GM19328 (cell line): ENCODE results near the gene LBHD1.
"Not testable (repeated sequence)": the region's sequence is repeated elsewhere in the genome, so short reads cannot be mapped to it uniquely, and the experiment has no call there.

ENCODE experiments used
- ATAC-seq: cut with Tn5 transposase; IDR thresholded peaks from one replicate; pipeline ENCODE4 v1.9.1; 2021; ENCODE audit warnings: mild to moderate bottlenecking, moderate library complexity; ENCODE audit not compliant: unreplicated experiment

Gene LBHD1

GRCh38 chr11:62694455-62695167 lies 22.5 kb upstream of the LBHD1 start:
- no peak for ATAC-seq

GRCh38 chr11:62693624-62694023 lies 21.6 kb upstream of the LBHD1 start:
- ATAC-seq = not testable (repeated sequence)

- ATAC-seq = no peak
Observed at GRCh38 chr11:62689421-62690183, 17.5 kb upstream of the LBHD1 start, which contains the start of gene LRRN4CL. Gene LRRN4CL, minus strand, starts transcription at chr11:62689530. Its CDS starts 1,022 bp downstream, at chr11:62688508.

GRCh38 chr11:62688491-62688890 lies 16.4 kb upstream of the LBHD1 start:
- ATAC-seq = no peak

GRCh38 chr11:62687508-62688396 lies 15.7 kb upstream of the LBHD1 start:
- no peak for ATAC-seq

- ATAC-seq = no peak
Observed at GRCh38 chr11:62682518-62682917, 10.5 kb upstream of the LBHD1 start.

GRCh38 chr11:62680825-62681240 lies 8.8 kb upstream of the LBHD1 start:
- no peak for ATAC-seq

- peak; percentile 66 for ATAC-seq
Observed at GRCh38 chr11:62678770-62679696, 7.0 kb upstream of the LBHD1 start, which contains the start of gene UBXN1. Gene UBXN1, minus strand, starts transcription at chr11:62679073. Its CDS starts 150 bp downstream, at chr11:62678923.

GRCh38 chr11:62678433-62678769 lies 6.3 kb upstream of the LBHD1 start:
- ATAC-seq = no peak

- no peak for ATAC-seq
Observed at GRCh38 chr11:62677714-62678113, 5.6 kb upstream of the LBHD1 start.

GRCh38 chr11:62677156-62677555 lies 5.1 kb upstream of the LBHD1 start:
- ATAC-seq = no peak

- ATAC-seq = no peak
Observed at GRCh38 chr11:62676698-62677097, 4.6 kb upstream of the LBHD1 start.

- ATAC-seq = not testable (repeated sequence)
Observed at GRCh38 chr11:62675415-62675814, 3.3 kb upstream of the LBHD1 start.

- ATAC-seq = no peak
Observed at GRCh38 chr11:62673196-62673525, 1.1 kb upstream of the LBHD1 start.

- peak; percentile 6 for ATAC-seq
Observed at GRCh38 chr11:62671236-62671607, 845 bp downstream of the LBHD1 start.

GRCh38 chr11:62669420-62670161 lies 2.5 kb downstream of the LBHD1 start:
- no peak for ATAC-seq

- no peak for ATAC-seq
Observed at GRCh38 chr11:62667460-62667859, 4.6 kb downstream of the LBHD1 start.

GRCh38 chr11:62666259-62666926 lies 5.7 kb downstream of the LBHD1 start:
- ATAC-seq = no peak

GRCh38 chr11:62665599-62666258 lies 6.3 kb downstream of the LBHD1 start:
- ATAC-seq = no peak
